ENCODE results near the gene ELFN2.

- TF ChIP-seq CTCF (IDR thresholded peaks at IDR 0.05; ENCODE audit: borderline replicate concordance, extremely low read depth, low read length, poor library complexity, severe bottlenecking) (no peak), EZH2 (IDR thresholded peaks at IDR 0.05; ENCODE audit: borderline replicate concordance, low read depth, low read length, severe bottlenecking) (no peak)
Observed at GRCh38 chr22:37368058-37368457, 59.2 kb downstream of the ELFN2 start.
